Liver (tissue), 9 donors: ENCODE data around the gene RASGRF2. TPM values are rescaled to one million over a fixed set of nuclear protein-coding genes. Genes with fewer than 3 reads are reported as not detected.

ENCODE experiments used
- DNase-seq: peaks from one replicate; pipeline ENCODE4 v3.0.0-alpha.2; 2017; ENCODE audit warnings: low spot score
- H3K27ac ChIP-seq, 2 donors: one replicate each; pipeline ENCODE4 v1.7.0; 2013; ENCODE audit warnings: inconsistent platforms in 2 of 2, low read length in 2 of 2, control low read depth in 1 of 2, low read depth in 1 of 2, mild to moderate bottlenecking in 1 of 2
- H3K27me3 ChIP-seq, 4 donors: one replicate each; pipeline versions ENCODE4 v1.6.1 to v1.7.0; 2013; ENCODE audit warnings: low read length in 3 of 4, inconsistent platforms in 1 of 4, mild to moderate bottlenecking in 1 of 4, moderate library complexity in 1 of 4; ENCODE audit not compliant: control insufficient read depth in 4 of 4, insufficient read depth in 4 of 4
- H3K36me3 ChIP-seq, 4 donors: one replicate each; pipeline versions ENCODE4 v1.6.1 to v1.7.0; 2013; ENCODE audit warnings: low read length in 3 of 4, mild to moderate bottlenecking in 3 of 4, low read depth in 1 of 4, moderate library complexity in 1 of 4; ENCODE audit not compliant: control insufficient read depth in 4 of 4, insufficient read depth in 3 of 4
- H3K4me1 ChIP-seq, 4 donors: one replicate each; pipeline versions ENCODE4 v1.6.1 to v1.7.0; 2013; ENCODE audit warnings: low read length in 3 of 4, mild to moderate bottlenecking in 3 of 4, moderate library complexity in 1 of 4; ENCODE audit not compliant: control insufficient read depth in 4 of 4, insufficient read depth in 4 of 4
- H3K4me3 ChIP-seq, 3 donors: one replicate each; pipeline versions ENCODE4 v1.6.1 to v1.7.0; 2013; ENCODE audit warnings: low read length in 3 of 3, control low read depth in 1 of 3, low read depth in 1 of 3, mild to moderate bottlenecking in 1 of 3
- H3K9ac ChIP-seq, 2 donors: one replicate each; pipeline ENCODE4 v1.7.0; 2013; ENCODE audit warnings: low read length in 2 of 2, mild to moderate bottlenecking in 2 of 2, moderate library complexity in 2 of 2, control low read depth in 1 of 2, low read depth in 1 of 2
- H3K9me3 ChIP-seq, 4 donors: one replicate each; pipeline versions ENCODE4 v1.6.1 to v1.7.0; 2013; ENCODE audit warnings: low read length in 3 of 4; ENCODE audit not compliant: control insufficient read depth in 4 of 4
- EGR1 ChIP-seq, 2 donors: IDR thresholded peaks; 2 replicates each; pipeline ENCODE4 v1.6.1; 2016 to 2018; ENCODE audit warnings: antibody characterized with exemption in 2 of 2, low read depth in 2 of 2
- FOXA1 ChIP-seq: IDR thresholded peaks from 2 replicates; pipeline ENCODE4 v1.6.1; 2016; ENCODE audit warnings: antibody characterized with exemption
- FOXA2 ChIP-seq: IDR thresholded peaks from 2 replicates; pipeline ENCODE4 v1.6.1; 2016; ENCODE audit warnings: antibody characterized with exemption
- GABPA ChIP-seq, 2 donors: IDR thresholded peaks in 1 of 2; conservative IDR thresholded peaks in 1 of 2; 2 replicates each; pipeline ENCODE4 v1.6.1; 2016; ENCODE audit warnings: antibody characterized with exemption in 2 of 2, mild to moderate bottlenecking in 1 of 2, moderate library complexity in 1 of 2
- HNF4A ChIP-seq, 2 donors: conservative IDR thresholded peaks; 2 replicates each; pipeline ENCODE4 v1.6.1; 2016; ENCODE audit warnings: antibody characterized with exemption in 2 of 2, mild to moderate bottlenecking in 2 of 2
- NR2F2 ChIP-seq: IDR thresholded peaks from 2 replicates; pipeline ENCODE4 v1.6.1; 2016; ENCODE audit warnings: antibody characterized with exemption
- RXRA ChIP-seq, 2 donors: IDR thresholded peaks; 2 replicates each; pipeline ENCODE4 v1.6.1; 2017 to 2018; ENCODE audit warnings: antibody characterized with exemption in 2 of 2, mild to moderate bottlenecking in 1 of 2
- SP1 ChIP-seq: IDR thresholded peaks from 2 replicates; pipeline ENCODE4 v1.6.1; 2018; ENCODE audit warnings: antibody characterized with exemption, mild to moderate bottlenecking
- TAF1 ChIP-seq: conservative IDR thresholded peaks from 2 replicates; pipeline ENCODE4 v1.6.1; 2016; ENCODE audit warnings: antibody characterized with exemption, mild to moderate bottlenecking
- YY1 ChIP-seq: IDR thresholded peaks from 2 replicates; pipeline ENCODE4 v1.6.1; 2016; ENCODE audit warnings: antibody characterized with exemption, mild to moderate bottlenecking
- WGBS: extraction: QIAGEN DNeasy Blood & Tissue Kit; methylation state at CpG from one replicate; pipeline ENCODE4 v1.1.7; 2013; 5-methylcytosine and 5-hydroxymethylcytosine counted together
- polyA plus RNA-seq, 2 donors: library from polyadenylated mRNA; stranded (reverse) in 1 of 2; unstranded in 1 of 2; fragments of 200-250 nt in 1 of 2; fragments of >200 nt in 1 of 2; fragmentation: Nextera tagmentation in 1 of 2; extraction: Ambion mirVana in 1 of 2; gene quantifications; one replicate each; pipeline versions ENCODE4 v1.2.1 to v1.2.3, GENCODE V29; 2013 to 2015
- total RNA-seq, 2 donors: library from RNA; depleted of rRNA; stranded (reverse); fragments of >200 nt; gene quantifications; one replicate each; pipeline ENCODE4 v1.2.3, GENCODE V29; 2014
- TF ChIP-seq, protein P1 (sequence below): IDR thresholded peaks from 2 replicates; pipeline ENCODE4 v1.6.1; 2016; ENCODE audit warnings: antibody characterized with exemption
- TF ChIP-seq, protein P2 (sequence below): fragments of 150-350 bp; IDR thresholded peaks from 2 replicates; pipeline ENCODE4 v1.5.1; 2017; ENCODE audit warnings: improper control_type of control experiment, low read depth, low read length; ENCODE audit not compliant: missing input control
- TF ChIP-seq, protein P3 (sequence below): IDR thresholded peaks from 2 replicates; pipeline ENCODE4 v1.6.1; 2016; ENCODE audit warnings: antibody characterized with exemption
- TF ChIP-seq, protein P4 (sequence below): IDR thresholded peaks from 2 replicates; pipeline ENCODE4 v1.6.1; 2016; ENCODE audit warnings: antibody characterized with exemption, mild to moderate bottlenecking
- donor health status: healthy.
- donor health status: healthy.
- donor health status: healthy.
- donor health status: healthy.
- donor health status: healthy.

The RASGRF2 gene
- total and polyA plus RNA-seq, 4 donors = 0.12 to 3.3 (median 0.23) TPM

DNA sequence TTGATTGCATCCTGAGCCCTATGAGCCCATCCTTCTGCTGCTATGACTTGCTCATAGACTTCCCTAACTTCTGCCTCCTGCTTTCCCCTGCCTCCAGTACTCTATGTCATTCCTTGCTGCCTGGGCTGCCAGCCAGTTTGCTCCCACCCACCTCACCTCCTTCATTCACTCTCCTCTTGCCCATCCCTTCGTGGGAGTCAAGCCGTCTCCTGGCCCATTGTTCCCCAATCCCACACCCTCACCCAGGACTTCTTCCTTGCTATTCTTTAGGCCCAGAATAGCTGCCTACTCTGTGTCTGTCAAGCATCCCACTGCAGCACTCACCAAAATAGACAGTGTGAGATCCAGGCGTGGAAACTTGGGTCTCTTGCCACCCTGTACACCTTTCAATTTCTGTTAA is 131.0 kb downstream of the RASGRF2 start:
- 93% methylated on average over 3 of the region's 3 CpGs for WGBS
- H3K9ac ChIP-seq = no peak overlapping the region
- H3K4me1 ChIP-seq = no peaks in the 10 kb centered on the region
- no peaks in the 10 kb centered on the region for H3K9me3 ChIP-seq
- DNase-seq = no peak
- H3K27me3 ChIP-seq = no peaks in the 10 kb centered on the region
- H3K4me3 ChIP-seq = no peak overlapping the region
- no peaks in the 10 kb centered on the region for H3K36me3 ChIP-seq
- TF ChIP-seq GABPA (IDR thresholded peaks at IDR 0.05 in 1 of 2, conservative IDR thresholded peaks at IDR 0.05 in 1 of 2) (no peak), NR2F2 (no peak), TAF1 (no peak), FOXA2 (no peak), YY1 (no peak), HNF4A (conservative IDR thresholded peaks at IDR 0.05) (no peak)
- TF ChIP-seq, protein P1, sequence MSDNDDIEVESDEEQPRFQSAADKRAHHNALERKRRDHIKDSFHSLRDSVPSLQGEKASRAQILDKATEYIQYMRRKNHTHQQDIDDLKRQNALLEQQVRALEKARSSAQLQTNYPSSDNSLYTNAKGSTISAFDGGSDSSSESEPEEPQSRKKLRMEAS = no peak
- TF ChIP-seq, protein P2, sequence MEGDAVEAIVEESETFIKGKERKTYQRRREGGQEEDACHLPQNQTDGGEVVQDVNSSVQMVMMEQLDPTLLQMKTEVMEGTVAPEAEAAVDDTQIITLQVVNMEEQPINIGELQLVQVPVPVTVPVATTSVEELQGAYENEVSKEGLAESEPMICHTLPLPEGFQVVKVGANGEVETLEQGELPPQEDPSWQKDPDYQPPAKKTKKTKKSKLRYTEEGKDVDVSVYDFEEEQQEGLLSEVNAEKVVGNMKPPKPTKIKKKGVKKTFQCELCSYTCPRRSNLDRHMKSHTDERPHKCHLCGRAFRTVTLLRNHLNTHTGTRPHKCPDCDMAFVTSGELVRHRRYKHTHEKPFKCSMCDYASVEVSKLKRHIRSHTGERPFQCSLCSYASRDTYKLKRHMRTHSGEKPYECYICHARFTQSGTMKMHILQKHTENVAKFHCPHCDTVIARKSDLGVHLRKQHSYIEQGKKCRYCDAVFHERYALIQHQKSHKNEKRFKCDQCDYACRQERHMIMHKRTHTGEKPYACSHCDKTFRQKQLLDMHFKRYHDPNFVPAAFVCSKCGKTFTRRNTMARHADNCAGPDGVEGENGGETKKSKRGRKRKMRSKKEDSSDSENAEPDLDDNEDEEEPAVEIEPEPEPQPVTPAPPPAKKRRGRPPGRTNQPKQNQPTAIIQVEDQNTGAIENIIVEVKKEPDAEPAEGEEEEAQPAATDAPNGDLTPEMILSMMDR = no peak
- TF ChIP-seq, protein P3, sequence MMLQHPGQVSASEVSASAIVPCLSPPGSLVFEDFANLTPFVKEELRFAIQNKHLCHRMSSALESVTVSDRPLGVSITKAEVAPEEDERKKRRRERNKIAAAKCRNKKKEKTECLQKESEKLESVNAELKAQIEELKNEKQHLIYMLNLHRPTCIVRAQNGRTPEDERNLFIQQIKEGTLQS = no peak
- H3K27ac ChIP-seq = no peak overlapping the region

DNA sequence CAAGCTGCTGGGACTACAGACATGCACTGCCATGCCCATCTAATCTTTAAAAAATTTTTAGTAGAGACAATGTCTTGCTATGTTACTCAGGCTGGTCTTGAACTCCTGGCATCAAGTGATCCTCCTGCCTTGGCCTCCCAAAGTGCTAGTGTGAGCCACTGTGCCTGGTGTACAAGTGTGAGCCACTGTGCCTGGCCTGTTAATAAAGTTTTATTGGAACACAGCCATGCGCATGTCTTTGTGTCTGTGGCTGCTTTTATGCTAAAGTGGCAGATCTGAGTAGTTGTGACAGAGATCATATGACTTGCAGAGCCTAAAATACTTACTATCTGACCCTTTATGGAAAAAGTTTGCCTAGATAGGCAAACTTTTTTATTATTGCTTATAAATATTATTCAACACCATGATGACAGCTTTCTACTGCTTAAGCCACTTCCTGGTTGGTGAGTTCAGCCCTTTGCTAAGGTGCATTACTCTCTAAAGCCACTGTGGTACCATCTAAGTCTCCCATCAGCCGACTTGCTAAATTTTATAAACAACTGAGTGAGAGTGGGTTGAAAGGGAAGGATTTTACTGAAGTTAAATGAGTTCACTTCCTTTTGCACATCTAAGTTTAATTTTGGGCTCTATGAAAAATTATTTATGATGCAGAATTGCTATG is 133.5 kb downstream of the RASGRF2 start:
- no peak overlapping the region for H3K4me3 ChIP-seq
- no peak for DNase-seq
- TF ChIP-seq TAF1 (no peak), SP1 (no peak), GABPA (IDR thresholded peaks at IDR 0.05 in 1 of 2, conservative IDR thresholded peaks at IDR 0.05 in 1 of 2) (no peak), EGR1 (IDR thresholded peaks at IDR 0.05; ENCODE audit: low read depth in 2 of 2) (no peak), FOXA2 (no peak), FOXA1 (no peak), RXRA (IDR thresholded peaks at IDR 0.05) (no peak)
- TF ChIP-seq, protein P4, sequence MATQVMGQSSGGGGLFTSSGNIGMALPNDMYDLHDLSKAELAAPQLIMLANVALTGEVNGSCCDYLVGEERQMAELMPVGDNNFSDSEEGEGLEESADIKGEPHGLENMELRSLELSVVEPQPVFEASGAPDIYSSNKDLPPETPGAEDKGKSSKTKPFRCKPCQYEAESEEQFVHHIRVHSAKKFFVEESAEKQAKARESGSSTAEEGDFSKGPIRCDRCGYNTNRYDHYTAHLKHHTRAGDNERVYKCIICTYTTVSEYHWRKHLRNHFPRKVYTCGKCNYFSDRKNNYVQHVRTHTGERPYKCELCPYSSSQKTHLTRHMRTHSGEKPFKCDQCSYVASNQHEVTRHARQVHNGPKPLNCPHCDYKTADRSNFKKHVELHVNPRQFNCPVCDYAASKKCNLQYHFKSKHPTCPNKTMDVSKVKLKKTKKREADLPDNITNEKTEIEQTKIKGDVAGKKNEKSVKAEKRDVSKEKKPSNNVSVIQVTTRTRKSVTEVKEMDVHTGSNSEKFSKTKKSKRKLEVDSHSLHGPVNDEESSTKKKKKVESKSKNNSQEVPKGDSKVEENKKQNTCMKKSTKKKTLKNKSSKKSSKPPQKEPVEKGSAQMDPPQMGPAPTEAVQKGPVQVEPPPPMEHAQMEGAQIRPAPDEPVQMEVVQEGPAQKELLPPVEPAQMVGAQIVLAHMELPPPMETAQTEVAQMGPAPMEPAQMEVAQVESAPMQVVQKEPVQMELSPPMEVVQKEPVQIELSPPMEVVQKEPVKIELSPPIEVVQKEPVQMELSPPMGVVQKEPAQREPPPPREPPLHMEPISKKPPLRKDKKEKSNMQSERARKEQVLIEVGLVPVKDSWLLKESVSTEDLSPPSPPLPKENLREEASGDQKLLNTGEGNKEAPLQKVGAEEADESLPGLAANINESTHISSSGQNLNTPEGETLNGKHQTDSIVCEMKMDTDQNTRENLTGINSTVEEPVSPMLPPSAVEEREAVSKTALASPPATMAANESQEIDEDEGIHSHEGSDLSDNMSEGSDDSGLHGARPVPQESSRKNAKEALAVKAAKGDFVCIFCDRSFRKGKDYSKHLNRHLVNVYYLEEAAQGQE = no peak
- no peaks in the 10 kb centered on the region for H3K9me3 ChIP-seq
- 73% methylated on average over 2 of the region's 2 CpGs for WGBS
- no peak overlapping the region for H3K27ac ChIP-seq
- no peaks in the 10 kb centered on the region for H3K36me3 ChIP-seq
- no peak overlapping the region for H3K9ac ChIP-seq
- no peaks in the 10 kb centered on the region for H3K27me3 ChIP-seq
- H3K4me1 ChIP-seq = no peaks in the 10 kb centered on the region
